Lung (tissue), 12 donors: Measurements from ENCODE around the gene FGFR3. TPM values are rescaled to one million over a fixed set of nuclear protein-coding genes. Genes with fewer than 3 reads are reported as not detected.

Source experiments
- ATAC-seq: fragments of 200-7000 bp; cut with Tn5 transposase; one replicate; pipeline ENCODE4 v1.9.1; 2020; ENCODE audit warnings: moderate number of reproducible peaks; ENCODE audit not compliant: insufficient read depth, low FRiP score
- DNase-seq, 3 donors: peaks; one replicate each; pipeline ENCODE4 v3.0.0-alpha.2; 2013 to 2017
- H3K27ac ChIP-seq, 2 donors: one replicate each; pipeline ENCODE4 v1.5.1; 2013; ENCODE audit warnings: mild to moderate bottlenecking in 2 of 2, moderate library complexity in 2 of 2, control low read depth in 1 of 2, inconsistent platforms in 1 of 2, low read depth in 1 of 2, low read length in 1 of 2
- H3K27me3 ChIP-seq, 3 donors: one replicate each; pipeline ENCODE4 v1.5.1; 2013; ENCODE audit warnings: low read length in 2 of 3; ENCODE audit not compliant: control insufficient read depth in 3 of 3, insufficient read depth in 3 of 3
- H3K36me3 ChIP-seq, 4 donors: one replicate each; pipeline ENCODE4 v1.5.1; 2013; ENCODE audit warnings: low read length in 4 of 4, mild to moderate bottlenecking in 1 of 4, moderate library complexity in 1 of 4; ENCODE audit not compliant: control insufficient read depth in 4 of 4, insufficient read depth in 4 of 4
- H3K4me1 ChIP-seq, 5 donors: one replicate each; pipeline ENCODE4 v1.5.1; 2013; ENCODE audit warnings: low read length in 5 of 5, mild to moderate bottlenecking in 2 of 5, moderate library complexity in 1 of 5; ENCODE audit not compliant: control insufficient read depth in 5 of 5, insufficient read depth in 5 of 5
- H3K4me3 ChIP-seq: one replicate; pipeline ENCODE4 v1.5.1; 2013; ENCODE audit warnings: mild to moderate bottlenecking, control low read depth, moderate library complexity
- H3K9ac ChIP-seq, 2 donors: one replicate each; pipeline ENCODE4 v1.5.1; 2013; ENCODE audit warnings: low read length in 2 of 2, control low read depth in 1 of 2; ENCODE audit not compliant: insufficient read depth in 1 of 2
- H3K9me3 ChIP-seq, 4 donors: one replicate each; pipeline ENCODE4 v1.5.1; 2013; ENCODE audit warnings: low read length in 3 of 4, mild to moderate bottlenecking in 1 of 4, moderate library complexity in 1 of 4; ENCODE audit not compliant: control insufficient read depth in 4 of 4, insufficient read depth in 3 of 4
- WGBS, 2 donors: extraction: QIAGEN DNeasy Blood & Tissue Kit; methylation state at CpG; one replicate each; pipeline ENCODE4 v1.1.7; 2013; 5-methylcytosine and 5-hydroxymethylcytosine counted together
- polyA plus RNA-seq, 2 donors: library from polyadenylated mRNA; stranded (reverse); fragments of 200-250 nt; gene quantifications; one replicate each; pipeline ENCODE4 v1.2.1, GENCODE V29; 2013
- total RNA-seq, 2 donors: library from RNA; depleted of rRNA in 1 of 2; stranded (reverse); fragments of >200 nt in 1 of 2; gene quantifications; one replicate each; pipeline ENCODE4 v1.2.1, GENCODE V29; 2014 to 2021
- TF ChIP-seq, protein P1 (sequence below): IDR thresholded peaks from 2 replicates; pipeline ENCODE4 v1.5.1; 2012; ENCODE audit warnings: mild to moderate bottlenecking; ENCODE audit errors: control extremely low read depth, extremely low read depth
- donor health status: control.
- donor health status: control.
- donor health status: Bipolar disorder and iron deficiency.
- donor health status: healthy.
- donor health status: DM: yes; HTN: yes; CAD: no.

FGFR3 gene
- total and polyA plus RNA-seq, 4 donors: 8.1 to 99.3 (median 22.4) TPM

DNA sequence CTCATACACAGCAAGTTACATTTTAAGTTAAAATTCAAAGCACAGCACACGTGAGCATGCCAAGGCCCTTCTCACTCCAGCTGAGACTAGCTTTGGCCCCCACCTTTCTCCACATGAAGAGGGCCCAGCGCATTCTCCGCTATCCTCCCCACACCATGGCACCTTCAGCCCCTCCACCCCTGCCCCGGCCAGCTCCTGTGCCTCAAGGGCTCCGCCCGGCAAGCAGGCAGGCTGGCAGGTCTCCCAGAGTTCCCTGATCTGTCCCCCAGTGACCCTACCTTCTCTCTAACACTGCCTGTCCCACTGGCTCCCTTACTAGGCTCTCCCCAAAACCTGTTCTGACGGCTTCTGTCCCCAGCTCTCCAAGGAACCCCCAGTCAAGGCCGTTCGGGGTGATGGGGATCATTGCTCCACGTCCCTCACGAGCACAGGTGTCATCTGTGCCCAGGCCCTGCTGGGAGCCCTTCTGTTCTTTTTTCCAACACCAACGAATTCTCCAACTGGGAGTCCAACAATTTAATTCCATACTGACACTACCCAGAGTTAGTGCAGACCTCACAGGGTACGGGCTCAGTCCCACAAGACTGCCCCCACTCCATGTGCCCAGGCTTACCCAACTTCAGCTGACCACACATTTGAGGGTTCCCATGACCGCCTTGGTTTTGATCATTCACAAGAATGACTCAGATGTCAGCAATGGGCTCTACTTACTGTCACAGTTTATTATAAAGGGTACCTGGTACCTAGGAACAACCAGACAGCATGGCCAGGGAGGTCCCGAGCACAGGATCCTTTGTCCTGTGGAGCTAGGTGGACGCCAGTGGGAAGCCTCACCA lies 58.7 kb downstream of the FGFR3 start:
- WGBS, 2 donors: 76 to 87% methylated on average over 16 of the region's 16 CpGs
- Histone ChIP-seq H3K36me3 (peaks cover 0 to 5% (median 1%) of the 10 kb centered on the region in 4 donors), H3K9ac (no peak overlapping the region)

DNA sequence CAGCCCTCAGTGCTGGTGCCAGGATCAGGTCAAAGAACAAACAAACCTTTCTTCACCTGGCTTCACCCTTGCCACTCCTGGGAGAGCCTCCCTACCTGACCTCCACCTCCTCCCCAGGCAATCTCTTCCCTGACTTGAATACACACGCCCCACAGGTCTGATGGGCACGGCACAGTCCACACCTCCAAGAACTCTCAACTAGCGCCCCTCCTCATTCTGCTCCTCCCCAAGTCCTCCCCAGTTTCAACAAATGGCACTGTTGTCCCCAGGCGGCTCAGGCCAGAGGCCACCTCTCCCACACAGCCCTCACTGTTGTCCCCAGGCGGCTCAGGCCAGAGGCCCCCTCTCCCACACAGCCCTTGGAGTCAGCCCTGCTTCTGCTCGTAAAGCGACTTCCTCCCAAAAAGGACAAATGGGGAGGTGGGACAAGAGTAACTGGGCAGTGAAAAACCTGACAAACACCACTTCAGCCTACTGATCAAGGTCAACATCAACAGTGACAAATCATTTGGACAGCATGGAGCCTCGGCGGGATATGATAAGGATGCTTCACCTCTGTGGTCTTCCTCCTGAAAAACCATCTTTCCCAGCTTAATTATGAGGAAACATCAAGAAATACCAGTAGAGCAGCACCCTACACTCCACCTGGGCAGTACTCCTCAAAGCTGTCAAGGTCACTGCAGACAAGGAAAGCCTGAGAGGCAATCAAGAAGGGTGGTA lies 60.0 kb downstream of the FGFR3 start:
- Histone ChIP-seq H3K27ac (no peak overlapping the region), H3K4me1 (peaks cover 2 to 29% (median 12%) of the 10 kb centered on the region in 5 donors), H3K27me3 (no peaks in the 10 kb centered on the region), H3K9ac (no peak overlapping the region), H3K36me3 (peaks cover 0 to 2% (median 0%) of the 10 kb centered on the region in 4 donors), H3K9me3 (no peaks in the 10 kb centered on the region), H3K4me3 (no peak overlapping the region)
- 83 to 84% methylated on average over 9 of the region's 9 CpGs for WGBS, 2 donors
- DNase-seq (no peak), ATAC-seq (no peak)
- TF ChIP-seq, protein P1, sequence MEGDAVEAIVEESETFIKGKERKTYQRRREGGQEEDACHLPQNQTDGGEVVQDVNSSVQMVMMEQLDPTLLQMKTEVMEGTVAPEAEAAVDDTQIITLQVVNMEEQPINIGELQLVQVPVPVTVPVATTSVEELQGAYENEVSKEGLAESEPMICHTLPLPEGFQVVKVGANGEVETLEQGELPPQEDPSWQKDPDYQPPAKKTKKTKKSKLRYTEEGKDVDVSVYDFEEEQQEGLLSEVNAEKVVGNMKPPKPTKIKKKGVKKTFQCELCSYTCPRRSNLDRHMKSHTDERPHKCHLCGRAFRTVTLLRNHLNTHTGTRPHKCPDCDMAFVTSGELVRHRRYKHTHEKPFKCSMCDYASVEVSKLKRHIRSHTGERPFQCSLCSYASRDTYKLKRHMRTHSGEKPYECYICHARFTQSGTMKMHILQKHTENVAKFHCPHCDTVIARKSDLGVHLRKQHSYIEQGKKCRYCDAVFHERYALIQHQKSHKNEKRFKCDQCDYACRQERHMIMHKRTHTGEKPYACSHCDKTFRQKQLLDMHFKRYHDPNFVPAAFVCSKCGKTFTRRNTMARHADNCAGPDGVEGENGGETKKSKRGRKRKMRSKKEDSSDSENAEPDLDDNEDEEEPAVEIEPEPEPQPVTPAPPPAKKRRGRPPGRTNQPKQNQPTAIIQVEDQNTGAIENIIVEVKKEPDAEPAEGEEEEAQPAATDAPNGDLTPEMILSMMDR: no peak

More for the DNA sequence above, 58.7 kb downstream of the FGFR3 start:
- peak overlapping the region in 1 of 2 donors; percentile 30 for H3K27ac ChIP-seq
- no peak overlapping the region for H3K4me3 ChIP-seq
- peaks cover 2 to 19% (median 12%) of the 10 kb centered on the region in 5 donors for H3K4me1 ChIP-seq
- no peaks in the 10 kb centered on the region for H3K27me3 ChIP-seq
- H3K9me3 ChIP-seq: no peaks in the 10 kb centered on the region
- DNase-seq (no peak), ATAC-seq (no peak)
- TF ChIP-seq, protein P1: no peak

DNA sequence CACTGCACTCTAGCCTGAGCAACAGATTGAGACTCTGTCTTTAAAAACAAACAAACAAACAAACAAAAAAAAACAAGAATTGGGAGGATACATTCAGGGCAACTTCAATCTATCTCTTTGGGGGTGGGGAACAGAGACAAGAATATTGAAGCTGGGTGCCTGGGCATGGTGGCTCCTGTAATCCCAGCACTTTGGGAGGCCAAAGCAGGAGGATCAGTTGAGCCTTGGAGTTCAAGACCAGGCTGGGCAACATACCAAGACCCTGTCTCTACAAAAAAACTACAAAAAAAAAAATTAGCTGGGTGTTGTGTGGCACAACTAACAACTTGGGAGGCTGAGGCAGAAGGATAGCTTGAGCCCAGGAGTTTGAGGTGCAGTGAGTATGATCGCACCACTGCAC lies 61.7 kb downstream of the FGFR3 start:
- peak overlapping the region; percentile 90 for H3K4me3 ChIP-seq
- TF ChIP-seq, protein P1: no peak
- H3K27ac ChIP-seq: no peak overlapping the region
- peaks cover 0 to 2% (median 0%) of the 10 kb centered on the region in 4 donors for H3K36me3 ChIP-seq
- peaks cover 2 to 29% (median 12%) of the 10 kb centered on the region in 5 donors for H3K4me1 ChIP-seq
- no peak for ATAC-seq
- H3K9ac ChIP-seq: no peak overlapping the region
- 65 to 88% methylated on average over 1 of the region's 1 CpG for WGBS, 2 donors
- DNase-seq: no peak
- no peaks in the 10 kb centered on the region for H3K27me3 ChIP-seq
- no peaks in the 10 kb centered on the region for H3K9me3 ChIP-seq
